H1 (cell line): Measurements from ENCODE around the gene CSNK1A1.

Experiments
- ATF2 ChIP-seq: IDR thresholded peaks from 2 replicates; pipeline ENCODE4 v1.6.1; 2012; ENCODE audit warnings: low read length, inconsistent platforms
- CTCF ChIP-seq, 3 experiments: IDR thresholded peaks; 1 replicate in 2 of 3; 2 replicates in 1 of 3; pipeline versions ENCODE4 v1.5.1 to v1.6.1; 2011; ENCODE audit warnings: low read length in 3 of 3, mild to moderate bottlenecking in 3 of 3, inconsistent platforms in 2 of 3, low read depth in 1 of 3, moderate library complexity in 1 of 3; ENCODE audit not compliant: insufficient read depth in 1 of 3; ENCODE audit errors: control extremely low read depth in 1 of 3
- EGR1 ChIP-seq: IDR thresholded peaks from 2 replicates; pipeline ENCODE4 v1.6.1; 2011; ENCODE audit warnings: low read depth, low read length, borderline replicate concordance
- EP300 ChIP-seq, 2 experiments: IDR thresholded peaks; 1 replicate in 1 of 2; 2 replicates in 1 of 2; pipeline ENCODE4 v1.6.1; 2011 to 2012; ENCODE audit warnings: low read depth in 2 of 2, low read length in 2 of 2, mild to moderate bottlenecking in 2 of 2, borderline replicate concordance in 1 of 2, inconsistent platforms in 1 of 2, moderate library complexity in 1 of 2
- HDAC6 ChIP-seq: IDR thresholded peaks from one replicate; pipeline ENCODE4 v1.7.1; 2012; ENCODE audit warnings: low read depth, mild to moderate bottlenecking, inconsistent platforms, low read length, moderate library complexity
- MAX ChIP-seq: IDR thresholded peaks from 2 replicates; pipeline ENCODE4 v1.6.1; 2012; ENCODE audit warnings: inconsistent platforms
- POLR2A ChIP-seq, 2 experiments: IDR thresholded peaks; 1 replicate in 1 of 2; 2 replicates in 1 of 2; pipeline ENCODE4 v1.6.1; 2011; ENCODE audit warnings: low read depth in 2 of 2, low read length in 2 of 2, mild to moderate bottlenecking in 2 of 2; ENCODE audit errors: control extremely low read depth in 1 of 2
- POLR2AphosphoS5 ChIP-seq: IDR thresholded peaks from 2 replicates; pipeline ENCODE4 v1.6.1; 2011; ENCODE audit warnings: low read depth, low read length
- RAD21 ChIP-seq, 2 experiments: IDR thresholded peaks in 1 of 2; conservative IDR thresholded peaks in 1 of 2; 2 replicates each; pipeline ENCODE4 v1.6.1; 2011; ENCODE audit warnings: low read depth in 2 of 2, low read length in 2 of 2, improper control_type of control experiment in 1 of 2, inconsistent platforms in 1 of 2, mild to moderate bottlenecking in 1 of 2, moderate library complexity in 1 of 2
- TBP ChIP-seq: IDR thresholded peaks from 2 replicates; pipeline ENCODE4 v1.6.1; 2011; ENCODE audit warnings: low read depth, low read length, improper control_type of control experiment

- TF ChIP-seq POLR2A (IDR thresholded peaks at IDR 0.05; ENCODE audit: control extremely low read depth in 1 of 2, low read depth in 2 of 2, low read length in 2 of 2), result no peak
- no peak for TF ChIP-seq CTCF (IDR thresholded peaks at IDR 0.05; ENCODE audit: control extremely low read depth in 1 of 3, insufficient read depth in 1 of 3, low read depth in 1 of 3, low read length in 3 of 3)
- no peak for TF ChIP-seq MAX
- TF ChIP-seq POLR2AphosphoS5, result no peak
- TF ChIP-seq EP300 (IDR thresholded peaks at IDR 0.05; ENCODE audit: borderline replicate concordance in 1 of 2, low read depth in 2 of 2, low read length in 2 of 2), result no peak
- TF ChIP-seq ATF2, result no peak
- TF ChIP-seq EGR1, result no peak
- TF ChIP-seq TBP, result no peak
- no peak for TF ChIP-seq HDAC6
- no peak for TF ChIP-seq RAD21 (IDR thresholded peaks at IDR 0.05 in 1 of 2, conservative IDR thresholded peaks at IDR 0.05 in 1 of 2; ENCODE audit: low read depth in 2 of 2, low read length in 2 of 2)
Observed at GRCh38 chr5:149489605-149490037, 61.6 kb downstream of the CSNK1A1 start.
